GM23338 (cell line): ENCODE results near the gene PLA2G2A. TPM values are rescaled to one million over a fixed set of nuclear protein-coding genes. Genes with fewer than 3 reads are reported as not detected.

Experiments
- ATAC-seq: fragments of 200-7000 bp; cut with Tn5 transposase; 3 replicates; pipeline ENCODE4 v1.9.1; 2020
- DNase-seq: peaks from one replicate; pipeline ENCODE4 v3.0.0-alpha.2; 2015; ENCODE audit warnings: low spot score
- H2AFZ ChIP-seq: fragments of 200-600 bp; sonication (generic); 2 replicates; pipeline ENCODE4 v1.8.0; 2016; ENCODE audit warnings: antibody characterized with exemption, mild to moderate bottlenecking, moderate library complexity
- H3F3A ChIP-seq: fragments of 200-600 bp; sonication (generic); replicated peaks from 2 replicates; pipeline ENCODE4 v1.8.0; 2017; ENCODE audit warnings: antibody characterized with exemption, mixed run types, low read depth
- H3K27ac ChIP-seq: fragments of 200-600 bp; sonication (generic); 2 replicates; pipeline ENCODE4 v1.6.1; 2016; ENCODE audit warnings: low read depth
- H3K27me3 ChIP-seq: fragments of 200-600 bp; sonication (generic); 2 replicates; pipeline ENCODE4 v1.8.0; 2016; ENCODE audit warnings: mild to moderate bottlenecking, mixed run types, moderate library complexity; ENCODE audit not compliant: insufficient read depth
- H3K36me3 ChIP-seq: fragments of 200-600 bp; sonication (generic); 2 replicates; pipeline ENCODE4 v1.8.0; 2016; ENCODE audit warnings: mild to moderate bottlenecking; ENCODE audit not compliant: insufficient read depth
- H3K4me1 ChIP-seq: fragments of 200-600 bp; sonication (generic); 2 replicates; pipeline ENCODE4 v1.8.0; 2016; ENCODE audit warnings: mild to moderate bottlenecking, moderate library complexity; ENCODE audit not compliant: insufficient read depth
- H3K4me2 ChIP-seq: fragments of 200-600 bp; sonication (generic); 2 replicates; pipeline ENCODE4 v1.7.1; 2017; ENCODE audit warnings: mixed run types
- H3K4me3 ChIP-seq: fragments of 200-600 bp; sonication (generic); 2 replicates; pipeline ENCODE4 v1.6.1; 2016; ENCODE audit warnings: mixed run types
- H3K79me2 ChIP-seq: fragments of 200-600 bp; sonication (generic); replicated peaks from 2 replicates; pipeline ENCODE4 v1.8.0; 2017; ENCODE audit warnings: mild to moderate bottlenecking; ENCODE audit not compliant: insufficient read depth
- H3K9me2 ChIP-seq: fragments of 200-600 bp; sonication (generic); 2 replicates; pipeline ENCODE4 v1.8.0; 2017; ENCODE audit not compliant: insufficient read depth
- H4K20me1 ChIP-seq: fragments of 200-600 bp; sonication (generic); replicated peaks from 2 replicates; pipeline ENCODE4 v1.8.0; 2017; ENCODE audit warnings: mild to moderate bottlenecking; ENCODE audit not compliant: insufficient read depth
- H3K27ac Mint-ChIP-seq: 2 replicates; pipeline ENCODE4 v1.8.0; 2020; ENCODE audit warnings: inconsistent platforms, mild to moderate bottlenecking, moderate library complexity, mixed read lengths
- H3K27me3 Mint-ChIP-seq: 3 replicates; pipeline ENCODE4 v1.8.0; 2022; ENCODE audit warnings: low read depth, mild to moderate bottlenecking, moderate library complexity, mixed read lengths, inconsistent platforms; ENCODE audit not compliant: insufficient read depth, poor library complexity
- H3K36me3 Mint-ChIP-seq: 3 replicates; pipeline ENCODE4 v1.8.0; 2021; ENCODE audit warnings: low read depth, mild to moderate bottlenecking, inconsistent platforms, moderate library complexity, mixed read lengths
- H3K4me1 Mint-ChIP-seq: 3 replicates; pipeline ENCODE4 v1.8.0; 2020; ENCODE audit warnings: mild to moderate bottlenecking, inconsistent platforms, mixed read lengths
- H3K4me3 Mint-ChIP-seq: 3 replicates; pipeline ENCODE4 v1.8.0; 2021; ENCODE audit warnings: moderate library complexity, mild to moderate bottlenecking, inconsistent platforms, mixed read lengths
- H3K9me3 Mint-ChIP-seq: 3 replicates; pipeline ENCODE4 v1.8.0; 2020; ENCODE audit warnings: moderate library complexity, mild to moderate bottlenecking, inconsistent platforms, mixed read lengths
- CTCF ChIP-seq, 2 experiments: fragments of 200-600 bp in 1 of 2; sonication (generic) in 1 of 2; conservative IDR thresholded peaks; 2 replicates each; pipeline versions ENCODE4 v1.5.1 to v1.6.1; 2016 to 2017; ENCODE audit warnings: antibody characterized with exemption in 2 of 2, low read depth in 2 of 2, mild to moderate bottlenecking in 2 of 2, moderate library complexity in 1 of 2
- EZH2 ChIP-seq: fragments of 200-600 bp; sonication (generic); IDR thresholded peaks from one replicate; pipeline ENCODE4 v1.8.0; 2017; ENCODE audit warnings: antibody characterized with exemption, mild to moderate bottlenecking, low read depth; ENCODE audit not compliant: unreplicated experiment
- EZH2phosphoT487 ChIP-seq: fragments of 200-600 bp; sonication (generic); IDR thresholded peaks from one replicate; pipeline ENCODE4 v1.8.1; 2018; ENCODE audit warnings: antibody characterized with exemption; ENCODE audit not compliant: unreplicated experiment
- JUNB ChIP-seq: IDR thresholded peaks from one replicate; pipeline ENCODE4 v1.6.1; 2016; ENCODE audit warnings: antibody characterized with exemption; ENCODE audit not compliant: unreplicated experiment
- NANOG ChIP-seq: IDR thresholded peaks from 2 replicates; pipeline ENCODE4 v1.6.1; 2016; ENCODE audit warnings: antibody characterized with exemption, borderline replicate concordance
- ZNF114 ChIP-seq: fragments of 250-450 bp; sonication (Bioruptor Pico); IDR thresholded peaks from 2 replicates; pipeline ENCODE4 v1.5.0; 2020; ENCODE audit warnings: mild to moderate bottlenecking, moderate library complexity
- ZNF331 ChIP-seq: fragments of 250-450 bp; sonication (Bioruptor Pico); IDR thresholded peaks from 2 replicates; pipeline ENCODE4 v1.5.0; 2020; ENCODE audit warnings: low read depth, mild to moderate bottlenecking, moderate library complexity
- ZNF462 ChIP-seq: fragments of 250-450 bp; sonication (Bioruptor Pico); IDR thresholded peaks from 2 replicates; pipeline ENCODE4 v1.5.0; 2020; ENCODE audit warnings: mild to moderate bottlenecking, moderate library complexity
- polyA plus RNA-seq: library from polyadenylated mRNA; unstranded; fragments of >200 nt; fragmentation: Nextera tagmentation; extraction: Ambion mirVana; gene quantifications from 2 replicates; pipeline ENCODE4 v1.2.1, GENCODE V29; 2016
- total RNA-seq: library from RNA; depleted of rRNA; stranded (reverse); fragments of >200 nt; shearing (Covaris generic); gene quantifications from 2 replicates; pipeline ENCODE4 v1.2.3, GENCODE V29; 2014

PLA2G2A gene
- total and polyA plus RNA-seq, 2 experiments from 2014 or later, result 0.55 TPM; not detected in 1

GRCh38 chr1:20017741-20018140 is 38.3 kb upstream of the PLA2G2A start:
- Histone ChIP-seq H3K27ac (no peak overlapping the region), H3K4me1 (no peaks in the 10 kb centered on the region), H3K36me3 (no peaks in the 10 kb centered on the region), H3K4me2 (no peak overlapping the region), H4K20me1 (no peaks in the 10 kb centered on the region), H2AFZ (no peak overlapping the region), H3K27me3 (no peaks in the 10 kb centered on the region), H3K79me2 (no peaks in the 10 kb centered on the region), H3K9me2 (no peaks in the 10 kb centered on the region), H3K4me3 (no peak overlapping the region), H3F3A (no peaks in the 10 kb centered on the region)
- Mint-ChIP-seq H3K27ac (no peak overlapping the region), H3K36me3 (no peaks in the 10 kb centered on the region), H3K9me3 (peaks cover 11% of the 10 kb centered on the region; the same call in 2 of the 3 replicates), H3K4me1 (no peaks in the 10 kb centered on the region), H3K4me3 (no peak overlapping the region), H3K27me3 (peaks cover 2% of the 10 kb centered on the region)
- DNase-seq (no peak), ATAC-seq (no peak)
- TF ChIP-seq EZH2phosphoT487 (no peak), ZNF331 (CRISPR knock-in tag) (no peak), ZNF462 (no peak), NANOG (no peak), JUNB (no peak), EZH2 (no peak), ZNF114 (CRISPR knock-in tag) (no peak), CTCF (conservative IDR thresholded peaks at IDR 0.05; ENCODE audit: low read depth in 2 of 2) (no peak)
